Psoas muscle (tissue), 8 donors: Measurements from ENCODE around the gene TXN2. TPM values are rescaled to one million over a fixed set of nuclear protein-coding genes. Genes with fewer than 3 reads are reported as not detected.
"Not testable (repeated sequence)": the region's sequence is repeated elsewhere in the genome, so short reads cannot be mapped to it uniquely, and the experiment has no call there.

Experiments
- ATAC-seq, 4 donors: fragments of 200-7000 bp; cut with Tn5 transposase; one replicate each; pipeline ENCODE4 v1.9.1; 2020; ENCODE audit warnings: moderate library complexity in 3 of 4, mild to moderate bottlenecking in 2 of 4
- DNase-seq, 2 donors: peaks; one replicate each; pipeline ENCODE4 v3.0.0-alpha.2; 2020
- H3K27ac ChIP-seq: fragments of 200-600 bp; one replicate; pipeline ENCODE4 v1.8.0; 2022
- H3K27me3 ChIP-seq, 3 donors: fragments of 200-600 bp in 1 of 3; one replicate each; pipeline versions ENCODE4 v1.6.1 to v1.8.0; 2013 to 2022; ENCODE audit warnings: low read length in 2 of 3, mild to moderate bottlenecking in 2 of 3, moderate library complexity in 1 of 3; ENCODE audit not compliant: insufficient read depth in 3 of 3
- H3K36me3 ChIP-seq, 2 donors: fragments of 200-600 bp in 1 of 2; one replicate each; pipeline versions ENCODE4 v1.6.1 to v1.8.0; 2013 to 2022; ENCODE audit warnings: low read depth in 1 of 2, mild to moderate bottlenecking in 1 of 2, moderate library complexity in 1 of 2; ENCODE audit not compliant: insufficient read depth in 1 of 2
- H3K4me1 ChIP-seq: fragments of 200-600 bp; one replicate; pipeline ENCODE4 v1.8.0; 2022
- H3K4me3 ChIP-seq: fragments of 200-600 bp; one replicate; pipeline ENCODE4 v1.8.0; 2022; ENCODE audit warnings: mild to moderate bottlenecking
- H3K9me3 ChIP-seq: fragments of 200-600 bp; one replicate; pipeline ENCODE4 v1.8.0; 2022
- CTCF ChIP-seq: fragments of 200-600 bp; IDR thresholded peaks from one replicate; pipeline ENCODE4 v1.8.0; 2022; ENCODE audit warnings: antibody characterized with exemption
- WGBS, 3 donors: extraction: QIAGEN DNeasy Blood & Tissue Kit; methylation state at CpG; one replicate each; pipeline versions ENCODE4 v1.1.6 to v1.1.7; 2013; 5-methylcytosine and 5-hydroxymethylcytosine counted together
- intact Hi-C, 2 donors: fragments of 100-400 bp; cut with DNase I; formaldehyde crosslinking; loops; one replicate each; pipeline versions ENCODE4 v1.11.0 to v1.14.2; 2022
- polyA plus RNA-seq, 3 donors: library from polyadenylated mRNA; stranded (reverse); fragments of 200-250 nt; gene quantifications; one replicate each; pipeline ENCODE4 v1.2.3, GENCODE V29; 2013
- total RNA-seq, 4 donors: library from RNA; stranded (reverse); fragmentation: NEBNext Ultra II Directional in 2 of 4; extraction: Animal tissue kit (Norgen Biotek cat#: 25700) in 2 of 4; gene quantifications; one replicate each; pipeline versions ENCODE4 v1.2.1 to v1.2.4, GENCODE V29; 2021 to 2023
- donor health status: healthy with polysubstance abuse.
- donor health status: DM: no; HTN: no; CAD: no; lungs with moderate emphysema.
- donor health status: Bipolar disorder and iron deficiency.
- donor health status: healthy.
- donor health status: DM: yes; HTN: yes; CAD: no.
- donor health status: DM: no; HTN: no; CAD: no.
- donor health status: DM: no; HTN: no; CAD: no.
- donor health status: DM: yes; HTN: yes; CAD: no.

TXN2 gene
- total and polyA plus RNA-seq, 7 donors = 83.9 to 155 (median 115) TPM

GRCh38 chr22:36520423-36520822 lies 39.0 kb upstream of the TXN2 start:
- Histone ChIP-seq H3K27me3 (no peaks in the 10 kb centered on the region), H3K4me1 (no peaks in the 10 kb centered on the region), H3K27ac (no peak overlapping the region), H3K4me3 (no peak overlapping the region), H3K9me3 (no peaks in the 10 kb centered on the region), H3K36me3 (peaks cover 44 to 100% of the 10 kb centered on the region in 2 donors)
- no peak for TF ChIP-seq CTCF
- intact Hi-C loops = no loop called here
- ATAC-seq = no peak
- no peak for DNase-seq
- WGBS, 3 donors = 83 to 88% (median 88%) methylated on average over 3 of the region's 3 CpGs

- H3K4me1 ChIP-seq, H3K27ac ChIP-seq, ATAC-seq, H3K9me3 ChIP-seq, H3K4me3 ChIP-seq, DNase-seq, H3K27me3 ChIP-seq, intact Hi-C loops: not testable (repeated sequence)
- peaks cover 44 to 100% of the 10 kb centered on the region in 2 donors for H3K36me3 ChIP-seq
- 91 to 95% (median 94%) methylated on average over 2 of the region's 2 CpGs for WGBS, 3 donors
Observed at GRCh38 chr22:36519906-36520305, 38.5 kb upstream of the TXN2 start.

GRCh38 chr22:36514766-36515165 lies 33.3 kb upstream of the TXN2 start:
- peaks cover 35 to 100% of the 10 kb centered on the region in 2 donors for H3K36me3 ChIP-seq
- ATAC-seq = no peak
- 95 to 98% (median 95%) methylated on average over 1 of the region's 1 CpG for WGBS, 3 donors

DNA sequence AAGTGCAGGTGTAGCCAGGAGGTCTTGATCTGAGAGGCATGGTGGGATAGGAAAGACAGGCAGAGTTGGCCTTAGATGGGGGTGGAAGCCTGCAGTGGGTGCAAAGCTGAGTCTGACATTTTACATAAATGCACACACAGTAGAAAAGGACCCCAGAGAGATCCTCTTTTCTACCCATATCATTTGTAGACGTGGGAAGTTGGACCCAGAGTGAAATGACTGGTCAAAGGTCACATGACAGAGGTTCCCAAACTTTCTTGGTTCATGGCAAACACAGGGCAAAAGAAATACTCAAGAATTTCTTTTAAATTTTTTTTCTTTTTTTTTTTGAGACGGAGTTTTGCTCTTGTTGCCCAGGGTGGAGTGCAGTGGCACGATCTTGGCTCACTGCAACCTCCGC lies 31.6 kb upstream of the TXN2 start:
- ATAC-seq (no peak), DNase-seq (no peak)
- H3K9me3 ChIP-seq = no peaks in the 10 kb centered on the region
- WGBS, 3 donors = 74 to 86% (median 84%) methylated on average over 4 of the region's 4 CpGs
- no peak overlapping the region for H3K27ac ChIP-seq
- no peak for TF ChIP-seq CTCF
- H3K36me3 ChIP-seq = peaks cover 21 to 82% of the 10 kb centered on the region in 2 donors
- intact Hi-C loops = no loop called here
- no peaks in the 10 kb centered on the region for H3K4me1 ChIP-seq
- H3K4me3 ChIP-seq = no peak overlapping the region
- H3K27me3 ChIP-seq = no peaks in the 10 kb centered on the region

More at GRCh38 chr22:36514766-36515165, 33.3 kb upstream of the TXN2 start:
- no peaks in the 10 kb centered on the region for H3K9me3 ChIP-seq
- H3K4me1 ChIP-seq = no peaks in the 10 kb centered on the region
- no peak for TF ChIP-seq CTCF
- no peaks in the 10 kb centered on the region for H3K27me3 ChIP-seq
- H3K27ac ChIP-seq = no peak overlapping the region
- H3K4me3 ChIP-seq = no peak overlapping the region
- intact Hi-C loops = no loop called here
- no peak for DNase-seq

GRCh38 chr22:36512333-36512732 lies 30.9 kb upstream of the TXN2 start:
- H3K4me3 ChIP-seq = no peak overlapping the region
- 93 to 94% (median 93%) methylated on average over 8 of the region's 8 CpGs for WGBS, 3 donors
- H3K36me3 ChIP-seq = peaks cover 20 to 76% of the 10 kb centered on the region in 2 donors
- ATAC-seq (no peak), DNase-seq (no peak)
- intact Hi-C loops = no loop called here
- no peak overlapping the region for H3K27ac ChIP-seq
- no peaks in the 10 kb centered on the region for H3K27me3 ChIP-seq
- TF ChIP-seq CTCF = no peak
- H3K4me1 ChIP-seq = no peaks in the 10 kb centered on the region
- H3K9me3 ChIP-seq = no peaks in the 10 kb centered on the region
